Activated CD8-positive, alpha-beta T cell treated with anti-CD3 and anti-CD28 coated beads, Interleukin-2, amount 10 ng/mL, durations not matched to agents 7 days and 5 days (primary cell): ENCODE measurements around the gene DYDC2. TPM values are rescaled to one million over a fixed set of nuclear protein-coding genes. Genes with fewer than 3 reads are reported as not detected.
"Not testable (repeated sequence)": the region's sequence is repeated elsewhere in the genome, so short reads cannot be mapped to it uniquely, and the experiment has no call there.

Experiments
- ATAC-seq: fragments of 150-1000 bp; cut with Tn5 transposase; one replicate; pipeline ENCODE4 v1.10.0; 2021; ENCODE audit warnings: moderate library complexity
- CTCF ChIA-PET: fragments of 350-600 bp; sonication (Branson Sonifier 250); formaldehyde crosslinking; loops from one replicate; lab custom pipeline; 2021; ENCODE audit warnings: antibody characterized with exemption; lab: Charles Lee
- POLR2A ChIA-PET: fragments of 350-600 bp; sonication (Branson Sonifier 250); formaldehyde crosslinking; loops from one replicate; lab custom pipeline; 2021; ENCODE audit warnings: antibody characterized with exemption; lab: Charles Lee
- DNase-seq: peaks from one replicate; pipeline ENCODE4 v3.0.0-alpha.2; 2020
- H3K27ac Mint-ChIP-seq: one replicate; pipeline ENCODE4 v1.8.0; 2021; ENCODE audit warnings: mild to moderate bottlenecking, mixed read lengths
- H3K27me3 Mint-ChIP-seq: one replicate; pipeline ENCODE4 v1.8.0; 2021; ENCODE audit warnings: low read depth, mixed read lengths
- H3K36me3 Mint-ChIP-seq: one replicate; pipeline ENCODE4 v1.8.0; 2021; ENCODE audit warnings: low read depth, mixed read lengths
- H3K4me1 Mint-ChIP-seq: one replicate; pipeline ENCODE4 v1.8.0; 2021; ENCODE audit warnings: low read depth, mixed read lengths
- H3K4me3 Mint-ChIP-seq: one replicate; pipeline ENCODE4 v1.8.0; 2021; ENCODE audit warnings: mild to moderate bottlenecking, mixed read lengths
- H3K9me3 Mint-ChIP-seq: one replicate; pipeline ENCODE4 v1.8.0; 2022; ENCODE audit warnings: mixed read lengths; ENCODE audit not compliant: insufficient read depth
- total RNA-seq, 2 experiments: library from RNA; stranded (reverse); gene quantifications; one replicate each; pipeline ENCODE4 v1.2.3, GENCODE V29; 2021

Gene DYDC2
- total RNA-seq, 2 experiments from 2014 or later, result not detected

GRCh38 chr10:80324891-80325364 lies 31.7 kb upstream of the DYDC2 start:
- ATAC-seq, result no peak
- no peak overlapping the region for H3K27ac Mint-ChIP-seq
- POLR2A ChIA-PET, result no interaction called here

DNA sequence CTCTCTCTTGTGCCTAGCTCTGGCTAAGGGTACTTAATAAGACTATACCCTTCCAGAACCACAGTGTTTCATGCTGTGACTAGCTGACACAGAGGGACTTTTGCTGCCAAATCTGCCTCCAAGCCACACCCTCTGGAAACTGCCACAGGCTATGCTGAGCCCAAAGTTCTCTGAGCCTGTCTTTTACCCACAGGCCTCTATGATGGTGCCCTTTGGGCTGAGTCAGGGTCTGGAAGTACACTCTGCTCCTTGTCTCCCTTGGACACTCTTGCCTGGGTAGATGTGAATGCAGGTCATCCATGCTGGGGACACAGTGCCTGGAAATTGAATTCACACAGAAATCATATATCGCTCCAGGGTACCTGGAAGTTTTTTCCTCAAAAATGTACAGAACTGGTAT lies 22.6 kb upstream of the DYDC2 start:
- peaks cover 12% of the 10 kb centered on the region for H3K27me3 Mint-ChIP-seq
- no peak overlapping the region for H3K27ac Mint-ChIP-seq
- no peaks in the 10 kb centered on the region for H3K9me3 Mint-ChIP-seq
- CTCF ChIA-PET, result no interaction called here
- ATAC-seq (no peak), DNase-seq (no peak)
- no peaks in the 10 kb centered on the region for H3K36me3 Mint-ChIP-seq
- no peaks in the 10 kb centered on the region for H3K4me1 Mint-ChIP-seq
- no peak overlapping the region for H3K4me3 Mint-ChIP-seq
- POLR2A ChIA-PET, result no interaction called here

More at GRCh38 chr10:80324891-80325364, 31.7 kb upstream of the DYDC2 start:
- Mint-ChIP-seq H3K36me3 (no peaks in the 10 kb centered on the region), H3K9me3 (no peaks in the 10 kb centered on the region), H3K4me1 (no peaks in the 10 kb centered on the region), H3K4me3 (no peak overlapping the region), H3K27me3 (peaks cover 14% of the 10 kb centered on the region)
- no peak for DNase-seq
- CTCF ChIA-PET, result no interaction called here

GRCh38 chr10:80344276-80344675 lies 12.3 kb upstream of the DYDC2 start:
- Mint-ChIP-seq H3K9me3 (no peaks in the 10 kb centered on the region), H3K27ac (no peak overlapping the region), H3K4me3 (no peak overlapping the region), H3K4me1 (no peaks in the 10 kb centered on the region), H3K36me3 (no peaks in the 10 kb centered on the region), H3K27me3 (peaks cover 5% of the 10 kb centered on the region)
- CTCF ChIA-PET, result no interaction called here
- DNase-seq (no peak), ATAC-seq (no peak)
- POLR2A ChIA-PET, result no interaction called here

DNA sequence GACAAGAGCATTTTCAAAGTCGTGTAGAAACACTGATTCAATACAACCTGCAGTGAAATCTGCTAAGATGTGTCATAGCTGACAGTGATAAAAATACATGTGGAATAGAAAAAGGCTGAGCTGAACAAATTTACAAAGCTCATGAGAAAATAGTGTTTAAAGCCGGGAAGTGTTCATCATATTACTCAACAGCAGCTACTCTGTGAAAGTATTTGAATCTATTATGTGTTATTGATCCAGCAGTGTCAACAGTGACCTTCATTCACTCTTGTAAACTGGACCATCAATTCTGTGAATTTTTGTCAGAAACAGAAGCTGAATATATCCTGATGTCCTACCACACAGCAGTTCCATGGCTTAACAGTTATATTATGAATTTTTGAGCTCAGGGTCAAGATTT lies 11.7 kb upstream of the DYDC2 start:
- H3K4me3 Mint-ChIP-seq, result no peak overlapping the region

GRCh38 chr10:80350251-80350650 lies 6.3 kb upstream of the DYDC2 start:
- Mint-ChIP-seq H3K27ac (no peak overlapping the region), H3K36me3 (no peaks in the 10 kb centered on the region), H3K27me3 (peaks cover 24% of the 10 kb centered on the region), H3K4me3 (no peak overlapping the region), H3K9me3 (no peaks in the 10 kb centered on the region), H3K4me1 (no peaks in the 10 kb centered on the region)
- CTCF ChIA-PET, result no interaction called here
- no peak for DNase-seq
- ATAC-seq, result no peak
- POLR2A ChIA-PET, result no interaction called here

More for the DNA sequence above, 11.7 kb upstream of the DYDC2 start:
- H3K36me3 Mint-ChIP-seq, result no peaks in the 10 kb centered on the region
- H3K27me3 Mint-ChIP-seq, result peaks cover 6% of the 10 kb centered on the region
- no peaks in the 10 kb centered on the region for H3K9me3 Mint-ChIP-seq
- DNase-seq (no peak), ATAC-seq (no peak)
- ChIA-PET POLR2A (no interaction called here), CTCF (interaction anchor here (1.7 kb wide), 1 partner anchor 33 kb away, joined by 5 read pairs; no protein-coding TSS in a partner anchor)
- no peaks in the 10 kb centered on the region for H3K4me1 Mint-ChIP-seq
- H3K27ac Mint-ChIP-seq, result no peak overlapping the region

DNA sequence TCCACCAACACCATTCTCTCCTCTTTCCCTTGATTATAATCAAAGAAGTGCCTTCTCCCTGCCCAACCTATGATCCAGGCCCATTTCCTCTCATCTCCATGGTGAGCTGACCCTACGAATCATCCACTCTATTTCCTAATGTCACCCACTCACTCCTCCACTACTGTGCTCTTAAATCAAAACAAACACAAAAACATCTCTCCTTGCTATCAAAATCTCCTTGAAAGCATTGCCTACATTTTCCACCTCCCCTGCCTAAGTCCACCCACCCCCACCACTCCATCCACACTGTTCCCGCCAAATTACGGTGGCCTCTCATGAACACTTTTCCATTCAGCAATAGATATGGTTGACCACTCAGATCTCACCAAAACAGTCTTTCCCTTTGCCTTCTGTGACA lies 5.4 kb upstream of the DYDC2 start:
- Mint-ChIP-seq H3K4me3 (no peak overlapping the region), H3K27ac (no peak overlapping the region), H3K9me3 (no peaks in the 10 kb centered on the region), H3K4me1 (no peaks in the 10 kb centered on the region), H3K36me3 (no peaks in the 10 kb centered on the region), H3K27me3 (peaks cover 32% of the 10 kb centered on the region)
- ATAC-seq, result no peak
- ChIA-PET CTCF (no interaction called here), POLR2A (no interaction called here)
- DNase-seq, result no peak

DNA sequence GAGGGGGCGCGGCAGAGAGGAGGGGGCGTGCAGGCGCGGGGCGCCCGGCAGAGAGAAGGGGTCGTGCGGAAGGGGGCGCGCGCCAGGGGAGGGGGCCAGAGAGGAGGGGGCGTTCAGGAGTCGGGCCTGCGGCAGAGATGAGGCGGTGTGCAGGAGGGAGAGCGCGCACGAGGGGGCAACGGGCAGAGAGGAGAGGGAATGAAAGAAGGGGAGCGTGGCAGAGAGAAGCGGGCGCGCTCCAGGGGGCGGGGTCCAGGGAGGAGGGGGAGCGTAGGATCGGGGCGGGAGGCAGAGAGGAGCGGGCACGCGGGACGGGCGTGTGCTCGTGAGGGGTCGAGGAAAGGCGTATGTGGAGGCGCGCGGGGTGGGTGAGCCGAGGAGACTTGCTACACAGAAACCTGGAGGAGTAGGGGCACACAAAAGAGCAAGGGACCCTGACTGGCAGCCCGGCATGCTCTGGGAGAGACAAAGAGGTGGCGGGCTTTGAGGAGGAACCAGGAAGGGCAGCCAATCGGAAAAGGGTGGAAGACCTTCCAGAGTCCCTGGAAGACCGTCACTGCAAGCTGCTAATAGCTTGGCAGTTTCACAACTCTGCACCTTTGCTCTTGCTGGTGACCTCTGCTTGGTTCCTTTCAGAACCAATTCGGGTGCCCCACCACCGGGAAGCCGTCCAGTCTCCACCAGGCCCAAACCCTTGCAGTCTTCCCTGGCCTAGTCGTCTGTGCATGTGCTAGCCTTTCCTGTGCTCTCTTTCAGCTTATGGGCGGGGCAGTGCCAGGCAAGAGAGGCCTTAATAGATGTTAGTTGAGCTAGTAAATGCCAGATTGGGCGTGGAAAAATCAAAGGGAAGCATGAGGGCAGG lies 639 bp downstream of the DYDC2 start:
- H3K27ac Mint-ChIP-seq, result no peak overlapping the region
- peaks cover 38% of the 10 kb centered on the region for H3K27me3 Mint-ChIP-seq
- DNase-seq, result no peak
- peak overlapping the region; percentile 22 for H3K4me3 Mint-ChIP-seq
- ChIA-PET POLR2A (no interaction called here), CTCF (interaction anchor here (2.0 kb wide), 1 partner anchor 21 kb away, joined by 8 read pairs; no protein-coding TSS in a partner anchor)
- ATAC-seq, result peak; percentile 24
- no peaks in the 10 kb centered on the region for H3K36me3 Mint-ChIP-seq
- H3K4me1 Mint-ChIP-seq, result peaks cover 10% of the 10 kb centered on the region
- no peaks in the 10 kb centered on the region for H3K9me3 Mint-ChIP-seq

GRCh38 chr10:80357851-80358125 lies 1.2 kb downstream of the DYDC2 start:
- Mint-ChIP-seq H3K4me1 (peaks cover 10% of the 10 kb centered on the region), H3K9me3 (no peaks in the 10 kb centered on the region), H3K36me3 (no peaks in the 10 kb centered on the region), H3K4me3 (no peak overlapping the region), H3K27me3 (peaks cover 40% of the 10 kb centered on the region), H3K27ac (no peak overlapping the region)
- ChIA-PET POLR2A (no interaction called here), CTCF (interaction anchor here (2.0 kb wide), 1 partner anchor 20 kb away, joined by 8 read pairs; no protein-coding TSS in a partner anchor)
- ATAC-seq (no peak), DNase-seq (no peak)

- CTCF ChIA-PET, result interaction anchor here (0.9 to 1.2 kb wide), 2 partner anchors 19 to 146 kb away, joined by 4 to 5 read pairs; no protein-coding TSS in a partner anchor
- H3K9me3 Mint-ChIP-seq, H3K4me1 Mint-ChIP-seq, H3K4me3 Mint-ChIP-seq, DNase-seq, POLR2A ChIA-PET, H3K27ac Mint-ChIP-seq, ATAC-seq, H3K36me3 Mint-ChIP-seq: not testable (repeated sequence)
- H3K27me3 Mint-ChIP-seq, result peaks cover 41% of the 10 kb centered on the region
Measured at GRCh38 chr10:80358925-80359324, 2.3 kb downstream of the DYDC2 start.

DNA sequence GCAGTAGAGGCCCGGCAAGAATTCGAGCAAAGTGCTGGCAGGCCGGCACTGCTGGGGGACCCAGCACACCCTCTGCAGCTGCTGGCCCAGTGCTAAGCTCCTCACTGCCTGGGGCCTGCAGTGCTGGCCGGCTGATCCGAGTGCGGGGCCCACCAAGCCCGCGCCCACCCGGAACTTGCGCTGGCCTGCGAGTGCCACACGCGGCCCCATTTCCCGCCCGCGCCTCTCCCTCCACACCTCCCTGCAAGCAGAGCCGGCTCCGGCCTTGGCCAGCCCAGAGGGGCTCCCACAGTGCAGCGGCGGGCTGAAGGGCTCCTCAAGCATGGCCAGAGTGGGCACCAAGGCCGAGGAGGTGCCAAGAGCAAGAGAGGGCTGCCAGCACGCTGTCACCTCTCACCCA lies 3.1 kb downstream of the DYDC2 start:
- Mint-ChIP-seq H3K36me3 (no peaks in the 10 kb centered on the region), H3K27me3 (peaks cover 38% of the 10 kb centered on the region), H3K9me3 (no peaks in the 10 kb centered on the region), H3K27ac (no peak overlapping the region), H3K4me1 (peaks cover 10% of the 10 kb centered on the region), H3K4me3 (no peak overlapping the region)
- no peak for ATAC-seq
- POLR2A ChIA-PET, result no interaction called here
- no peak for DNase-seq
- CTCF ChIA-PET, result interaction anchor here (0.9 to 1.2 kb wide), 2 partner anchors 19 to 146 kb away, joined by 4 to 5 read pairs; no protein-coding TSS in a partner anchor

DNA sequence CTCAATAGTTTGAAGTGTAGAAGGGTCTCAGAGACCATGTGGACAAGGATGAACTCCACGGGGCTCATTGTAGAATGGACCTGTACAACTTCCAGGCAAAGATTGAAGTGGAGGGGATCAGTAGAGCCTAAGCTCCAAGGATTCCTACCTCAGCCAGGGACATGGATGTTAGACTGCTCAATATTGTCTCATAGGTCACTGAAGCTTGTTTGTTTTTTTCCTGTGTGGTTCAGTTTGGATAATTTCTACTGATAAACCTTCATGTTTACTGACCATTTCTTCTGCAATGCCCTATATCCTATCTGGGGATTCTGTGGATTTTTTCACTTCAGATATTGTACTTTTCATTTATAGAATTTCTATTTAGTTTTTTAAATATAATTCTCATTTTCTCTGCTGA lies 8.9 kb downstream of the DYDC2 start:
- H3K9me3 Mint-ChIP-seq, result peaks cover 18% of the 10 kb centered on the region
- DNase-seq (no peak), ATAC-seq (no peak)
- no peak overlapping the region for H3K27ac Mint-ChIP-seq
- POLR2A ChIA-PET, result no interaction called here
- H3K4me1 Mint-ChIP-seq, result no peaks in the 10 kb centered on the region
- no peak overlapping the region for H3K4me3 Mint-ChIP-seq
- CTCF ChIA-PET, result interaction anchor here (1.0 to 1.2 kb wide), 2 partner anchors 12 to 23 kb away, joined by 3 read pairs; no protein-coding TSS in a partner anchor
- H3K36me3 Mint-ChIP-seq, result no peaks in the 10 kb centered on the region
- peaks cover 10% of the 10 kb centered on the region for H3K27me3 Mint-ChIP-seq

DNA sequence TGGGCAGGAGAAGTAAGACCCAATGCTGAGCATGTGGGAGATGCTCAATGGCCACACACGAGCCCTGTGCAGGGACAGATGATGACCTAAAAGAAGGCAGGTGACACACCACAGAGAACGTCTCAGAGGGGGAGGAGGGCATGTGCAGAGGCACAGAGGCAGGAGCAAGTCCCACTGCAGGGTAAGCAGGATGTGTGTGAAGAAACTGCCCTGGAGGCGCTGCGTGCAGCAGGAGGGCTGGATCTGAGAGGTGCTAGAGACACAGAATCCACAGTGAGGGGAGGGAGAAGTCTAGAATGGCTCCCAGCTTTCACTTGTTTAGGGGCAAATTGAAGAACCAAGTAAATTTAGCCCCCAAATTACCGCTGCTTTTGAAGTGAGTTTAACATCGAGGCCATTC lies 14.9 kb downstream of the DYDC2 start:
- POLR2A ChIA-PET, result no interaction called here
- Mint-ChIP-seq H3K4me1 (no peaks in the 10 kb centered on the region), H3K4me3 (no peak overlapping the region), H3K27me3 (peaks cover 2% of the 10 kb centered on the region), H3K36me3 (no peaks in the 10 kb centered on the region), H3K27ac (no peak overlapping the region), H3K9me3 (peaks cover 18% of the 10 kb centered on the region)
- ATAC-seq (no peak), DNase-seq (no peak)
- CTCF ChIA-PET, result no interaction called here
